Memory B cell (primary cell): ENCODE results near the gene CCR4.
"Not testable (repeated sequence)": the region's sequence is repeated elsewhere in the genome, so short reads cannot be mapped to it uniquely, and the experiment has no call there.

ENCODE experiments used
- ATAC-seq: fragments of 150-1000 bp; cut with Tn5 transposase; 2 replicates; pipeline ENCODE4 v1.10.0; 2021; ENCODE audit warnings: low read depth, mild to moderate bottlenecking, moderate library complexity
- DNase-seq, 2 donors: peaks; one replicate each; pipeline ENCODE4 v3.0.0; 2022; ENCODE audit warnings: low spot score in 2 of 2
- H3K27ac Mint-ChIP-seq: one replicate; pipeline ENCODE4 v1.8.0; 2022; ENCODE audit warnings: mild to moderate bottlenecking, moderate library complexity, mixed read lengths
- H3K27me3 Mint-ChIP-seq: one replicate; pipeline ENCODE4 v1.8.0; 2022; ENCODE audit warnings: mixed read lengths
- H3K36me3 Mint-ChIP-seq: one replicate; pipeline ENCODE4 v1.8.0; 2022; ENCODE audit warnings: mild to moderate bottlenecking, mixed read lengths
- H3K4me1 Mint-ChIP-seq: one replicate; pipeline ENCODE4 v1.8.0; 2022; ENCODE audit warnings: mixed read lengths
- H3K4me3 Mint-ChIP-seq: one replicate; pipeline ENCODE4 v1.8.0; 2022; ENCODE audit warnings: mild to moderate bottlenecking, moderate library complexity, mixed read lengths
- H3K9me3 Mint-ChIP-seq: one replicate; pipeline ENCODE4 v1.8.0; 2022; ENCODE audit warnings: mixed read lengths

The CCR4 gene

DNA sequence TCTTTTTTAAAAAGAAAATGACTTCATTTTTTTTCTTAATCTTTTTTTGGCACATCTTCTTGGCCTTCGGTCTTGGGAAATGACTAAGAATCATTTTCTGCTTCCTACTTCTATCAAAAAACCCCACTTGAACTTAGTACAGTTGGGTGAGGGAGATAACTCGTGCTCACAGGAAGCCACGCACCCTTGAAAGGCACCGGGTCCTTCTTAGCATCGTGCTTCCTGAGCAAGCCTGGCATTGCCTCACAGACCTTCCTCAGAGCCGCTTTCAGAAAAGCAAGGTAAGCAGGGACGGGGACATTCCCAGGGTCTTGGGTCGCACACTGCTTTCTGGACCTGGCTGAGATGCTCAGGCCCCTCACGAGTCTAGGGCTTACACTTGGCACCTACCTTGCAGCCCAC lies at the start of gene CCR4:
TSS of gene CCR4 (plus strand) at position 235 of the 402 bp plus-strand sequence. CDS start 1,779 bp downstream, outside the sequence.
- H3K4me1 Mint-ChIP-seq, result peaks cover 11% of the 10 kb centered on the region
- ATAC-seq (peak; percentile 46), DNase-seq (no peak)
- H3K4me3 Mint-ChIP-seq, result no peak within 1 kb of the TSS
- no peaks in the 10 kb centered on the region for H3K9me3 Mint-ChIP-seq
- peak within 1 kb of the TSS; percentile 21 for H3K27ac Mint-ChIP-seq
- H3K36me3 Mint-ChIP-seq, result no peaks in the 10 kb centered on the region
- H3K27me3 Mint-ChIP-seq, result no peaks in the 10 kb centered on the region

DNA sequence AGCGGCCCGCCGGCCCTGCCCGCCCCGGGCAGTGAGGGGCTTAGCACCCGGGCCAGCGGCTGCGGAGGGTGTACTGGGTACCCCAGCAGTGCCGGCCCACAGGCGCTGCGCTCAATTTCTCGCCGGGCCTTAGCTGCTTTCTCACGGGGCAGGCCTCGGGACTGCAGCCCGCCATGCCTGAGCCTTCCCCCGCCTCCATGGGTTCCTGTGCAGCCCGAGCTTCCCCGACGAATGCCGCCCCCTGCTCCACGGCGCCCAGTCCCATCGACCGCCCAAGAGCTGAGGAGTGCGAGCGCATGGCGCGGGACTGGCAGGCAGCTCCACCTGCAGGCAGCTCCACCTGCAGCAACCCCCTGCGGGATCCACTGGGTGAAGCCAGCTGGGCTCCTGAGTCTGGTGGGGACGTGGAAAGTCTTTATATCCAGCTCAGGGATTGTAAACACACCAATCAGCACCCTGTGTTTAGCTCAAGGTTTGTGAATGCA lies 48.5 kb upstream of the CCR4 start:
- H3K9me3 Mint-ChIP-seq, result not testable (repeated sequence)
- ATAC-seq, result peak; percentile 59

DNA sequence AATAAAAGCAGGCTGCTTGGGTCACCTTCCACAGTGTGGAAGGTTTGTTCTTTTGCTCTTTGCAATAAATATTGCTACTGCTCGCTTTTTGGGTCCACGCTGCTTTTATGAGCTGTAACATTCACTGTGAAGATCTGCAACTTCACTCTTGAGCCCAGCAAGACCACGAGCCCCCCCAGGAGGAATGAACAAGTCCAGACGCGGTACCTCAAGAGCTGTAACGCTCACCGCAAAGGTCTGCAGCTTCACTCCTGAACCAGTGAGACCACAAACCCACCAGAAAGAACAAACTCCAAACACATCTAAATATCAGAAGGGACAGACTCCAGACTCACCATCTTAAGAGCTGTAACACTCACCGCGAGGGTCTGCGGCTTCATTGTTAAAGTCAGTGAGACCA lies 47.5 kb upstream of the CCR4 start:
- Mint-ChIP-seq H3K9me3 (no peaks in the 10 kb centered on the region), H3K4me1 (no peaks in the 10 kb centered on the region), H3K27me3 (peaks cover 3% of the 10 kb centered on the region), H3K27ac (no peak overlapping the region), H3K36me3 (no peaks in the 10 kb centered on the region), H3K4me3 (no peak overlapping the region)
- ATAC-seq (no peak), DNase-seq (no peak)

More for the DNA sequence above, 48.5 kb upstream of the CCR4 start:
- H3K27ac Mint-ChIP-seq, H3K36me3 Mint-ChIP-seq, H3K4me1 Mint-ChIP-seq, H3K27me3 Mint-ChIP-seq: not testable (repeated sequence)
- H3K4me3 Mint-ChIP-seq, result peak overlapping the region; percentile 81
- DNase-seq, result peak in 1 of 2 donors; percentile 11

DNA sequence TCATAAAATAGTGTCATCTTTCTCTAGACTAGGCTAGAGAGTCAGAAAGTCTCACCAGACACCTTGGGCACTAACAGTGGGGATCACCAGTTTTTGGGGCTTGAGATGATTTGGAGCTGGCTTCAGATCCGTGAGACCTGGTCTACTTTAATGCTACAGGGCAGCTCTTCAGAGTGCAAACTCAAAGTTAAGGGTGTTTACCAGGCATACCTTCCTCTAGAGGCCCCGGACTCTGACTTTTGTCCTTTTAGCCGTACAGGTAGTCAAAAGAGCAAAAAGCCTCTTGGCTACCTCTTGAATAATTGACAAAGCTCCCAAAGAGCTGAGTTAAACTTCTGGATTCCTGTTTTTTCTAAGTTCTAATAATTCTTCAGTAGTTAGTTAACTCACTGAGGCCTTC lies 41.4 kb upstream of the CCR4 start:
- no peak overlapping the region for H3K4me3 Mint-ChIP-seq
- H3K9me3 Mint-ChIP-seq, result no peaks in the 10 kb centered on the region
- no peak overlapping the region for H3K27ac Mint-ChIP-seq
- H3K27me3 Mint-ChIP-seq, result no peaks in the 10 kb centered on the region
- no peak for ATAC-seq
- H3K4me1 Mint-ChIP-seq, result no peaks in the 10 kb centered on the region
- no peak for DNase-seq
- H3K36me3 Mint-ChIP-seq, result no peaks in the 10 kb centered on the region

- Mint-ChIP-seq H3K36me3 (no peaks in the 10 kb centered on the region), H3K4me1 (no peaks in the 10 kb centered on the region), H3K27ac (no peak overlapping the region), H3K9me3 (no peaks in the 10 kb centered on the region), H3K4me3 (no peak overlapping the region), H3K27me3 (no peaks in the 10 kb centered on the region)
- ATAC-seq (no peak), DNase-seq (no peak)
These were observed 40.5 kb upstream of the CCR4 start for GRCh38 chr3:32910954-32911353.

- Mint-ChIP-seq H3K4me1 (no peaks in the 10 kb centered on the region), H3K36me3 (peaks cover 5% of the 10 kb centered on the region), H3K4me3 (no peak overlapping the region), H3K27me3 (no peaks in the 10 kb centered on the region), H3K27ac (no peak overlapping the region), H3K9me3 (peaks cover 5% of the 10 kb centered on the region)
- DNase-seq (no peak), ATAC-seq (no peak)
These were observed 39.4 kb upstream of the CCR4 start for GRCh38 chr3:32912046-32912445.

GRCh38 chr3:32913790-32914446 lies 37.5 kb upstream of the CCR4 start:
- Mint-ChIP-seq H3K27ac (no peak overlapping the region), H3K36me3 (peaks cover 8% of the 10 kb centered on the region), H3K4me3 (no peak overlapping the region), H3K27me3 (no peaks in the 10 kb centered on the region), H3K4me1 (no peaks in the 10 kb centered on the region), H3K9me3 (peaks cover 7% of the 10 kb centered on the region)
- DNase-seq, result no peak
- no peak for ATAC-seq

DNA sequence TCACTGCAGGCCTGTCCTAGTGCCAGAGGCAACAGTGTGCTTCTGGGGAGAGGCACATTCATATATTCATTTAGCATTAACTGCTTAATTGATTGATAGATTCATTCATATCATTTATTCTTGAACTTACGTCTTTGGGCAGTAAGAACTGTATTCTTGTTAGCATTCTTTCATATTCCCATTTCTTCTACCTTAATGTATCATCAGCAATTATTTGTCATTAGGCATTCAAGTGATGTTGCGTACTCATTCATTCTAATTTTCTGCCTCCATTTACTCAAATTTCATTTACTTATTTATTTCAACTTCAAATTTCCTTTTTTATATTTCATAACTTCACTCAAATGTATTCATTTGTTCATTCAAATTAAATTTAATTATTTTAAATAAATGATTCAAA lies 31.5 kb upstream of the CCR4 start:
- Mint-ChIP-seq H3K27ac (no peak overlapping the region), H3K9me3 (peaks cover 7% of the 10 kb centered on the region), H3K4me1 (peaks cover 2% of the 10 kb centered on the region), H3K27me3 (no peaks in the 10 kb centered on the region), H3K36me3 (peaks cover 8% of the 10 kb centered on the region), H3K4me3 (no peak overlapping the region)
- ATAC-seq (no peak), DNase-seq (no peak)

- Mint-ChIP-seq H3K36me3 (peaks cover 3% of the 10 kb centered on the region), H3K4me3 (no peak overlapping the region)
These were observed 29.4 kb upstream of the CCR4 start for GRCh38 chr3:32922078-32922477.

DNA sequence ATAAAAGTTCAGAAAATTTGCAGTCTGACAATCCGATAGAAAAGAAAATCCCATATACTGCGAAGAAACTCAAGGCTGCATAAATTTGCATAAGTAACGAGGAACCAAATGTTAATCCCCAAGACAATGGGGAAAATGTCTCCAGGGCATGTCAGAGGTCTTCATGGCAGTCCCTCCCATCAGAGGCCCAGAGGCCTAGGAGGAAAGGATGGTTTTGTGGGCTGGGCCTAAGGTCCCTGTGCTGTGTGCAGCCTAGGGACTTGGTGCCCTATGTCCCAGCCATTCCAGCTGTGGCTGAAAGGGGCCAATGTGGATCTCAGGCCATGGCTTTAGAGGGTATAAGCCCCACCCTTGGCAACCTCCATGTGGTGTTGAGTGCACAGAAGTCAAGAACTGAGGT lies 21.3 kb upstream of the CCR4 start:
- Mint-ChIP-seq H3K27me3 (peaks cover 12% of the 10 kb centered on the region), H3K27ac (no peak overlapping the region), H3K9me3 (peaks cover 3% of the 10 kb centered on the region), H3K4me1 (no peaks in the 10 kb centered on the region), H3K4me3 (no peak overlapping the region), H3K36me3 (peaks cover 3% of the 10 kb centered on the region)
- ATAC-seq (no peak), DNase-seq (no peak)

More at GRCh38 chr3:32922078-32922477, 29.4 kb upstream of the CCR4 start:
- no peak for DNase-seq
- H3K27ac Mint-ChIP-seq, result no peak overlapping the region
- H3K27me3 Mint-ChIP-seq, result no peaks in the 10 kb centered on the region
- peaks cover 2% of the 10 kb centered on the region for H3K9me3 Mint-ChIP-seq
- no peak for ATAC-seq
- peaks cover 2% of the 10 kb centered on the region for H3K4me1 Mint-ChIP-seq

DNA sequence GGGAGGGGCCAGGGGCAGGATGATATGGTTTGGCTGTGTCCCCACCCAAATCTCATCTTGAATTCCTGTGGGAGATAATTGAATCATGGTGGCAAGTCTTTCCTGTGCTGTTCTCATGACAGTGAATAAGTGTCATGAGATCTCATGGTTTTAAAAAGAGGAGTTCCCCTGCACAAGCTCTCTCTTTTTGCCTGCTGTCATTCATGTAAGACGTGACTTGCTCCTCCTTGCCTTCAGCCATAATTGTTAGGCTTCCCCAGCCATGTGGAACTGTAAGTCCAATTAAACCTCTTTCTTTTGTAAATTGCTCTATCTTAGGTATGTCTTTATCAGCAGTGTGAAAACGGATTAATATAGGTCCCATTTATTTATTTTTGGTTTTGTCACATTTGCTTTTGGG lies 20.2 kb upstream of the CCR4 start:
- not testable (repeated sequence) for H3K4me1 Mint-ChIP-seq, H3K9me3 Mint-ChIP-seq, H3K36me3 Mint-ChIP-seq, ATAC-seq, H3K4me3 Mint-ChIP-seq, DNase-seq, H3K27ac Mint-ChIP-seq
- peaks cover 14% of the 10 kb centered on the region for H3K27me3 Mint-ChIP-seq

- H3K4me3 Mint-ChIP-seq, result no peak overlapping the region
- H3K9me3 Mint-ChIP-seq, result peaks cover 3% of the 10 kb centered on the region
- DNase-seq (peak in 1 of 2 donors; percentile 25), ATAC-seq (no peak)
- H3K36me3 Mint-ChIP-seq, result peaks cover 3% of the 10 kb centered on the region
- peaks cover 7% of the 10 kb centered on the region for H3K27me3 Mint-ChIP-seq
- H3K4me1 Mint-ChIP-seq, result no peaks in the 10 kb centered on the region
- no peak overlapping the region for H3K27ac Mint-ChIP-seq
These were observed 17.2 kb upstream of the CCR4 start for GRCh38 chr3:32934150-32934742.

DNA sequence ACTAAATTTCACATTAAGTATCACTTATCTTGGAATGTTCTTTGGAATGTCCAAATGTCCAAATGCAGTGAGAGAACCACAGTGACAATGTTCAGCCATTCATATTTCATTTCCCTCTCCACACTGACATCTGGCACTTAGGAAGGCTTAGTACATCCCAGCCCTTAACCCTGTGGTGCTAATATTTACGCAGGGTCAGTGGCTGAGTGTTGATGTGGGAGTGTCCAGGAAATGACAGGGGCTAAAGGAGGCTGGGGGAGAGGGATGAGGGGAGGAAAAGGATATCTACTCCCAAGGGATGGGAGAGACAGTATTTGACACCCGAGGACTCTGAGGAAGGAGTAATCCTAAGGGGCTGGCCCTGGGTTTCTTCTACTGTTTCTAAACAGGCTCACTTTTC lies 14.1 kb upstream of the CCR4 start:
- H3K4me1 Mint-ChIP-seq, result no peaks in the 10 kb centered on the region
- no peak for DNase-seq
- no peaks in the 10 kb centered on the region for H3K36me3 Mint-ChIP-seq
- no peak overlapping the region for H3K27ac Mint-ChIP-seq
- peaks cover 2% of the 10 kb centered on the region for H3K27me3 Mint-ChIP-seq
- H3K4me3 Mint-ChIP-seq, result no peak overlapping the region
- H3K9me3 Mint-ChIP-seq, result no peaks in the 10 kb centered on the region
- no peak for ATAC-seq

GRCh38 chr3:32939531-32940284 lies 11.7 kb upstream of the CCR4 start:
- DNase-seq, ATAC-seq, H3K36me3 Mint-ChIP-seq: not testable (repeated sequence)

More at GRCh38 chr3:32939531-32940284, 11.7 kb upstream of the CCR4 start:
- not testable (repeated sequence) for H3K27ac Mint-ChIP-seq, H3K27me3 Mint-ChIP-seq, H3K9me3 Mint-ChIP-seq, H3K4me3 Mint-ChIP-seq, H3K4me1 Mint-ChIP-seq
